ENCODE results near the gene SLC5A2.

- TF ChIP-seq POLR2A (IDR thresholded peaks at IDR 0.05) (no peak), CTCF (IDR thresholded peaks at IDR 0.05) (no peak)
Observed at GRCh38 chr16:31456988-31457360, 25.9 kb upstream of the SLC5A2 start.

All from thyroid gland (tissue), 4 donors.